H1 (cell line): ENCODE data around the gene DGUOK. TPM values are rescaled to one million over a fixed set of nuclear protein-coding genes. Genes with fewer than 3 reads are reported as not detected.

Experiments
- POLR2A ChIP-seq, 2 experiments: IDR thresholded peaks; 1 replicate in 1 of 2; 2 replicates in 1 of 2; pipeline ENCODE4 v1.6.1; 2011; ENCODE audit warnings: low read depth in 2 of 2, low read length in 2 of 2, mild to moderate bottlenecking in 2 of 2; ENCODE audit errors: control extremely low read depth in 1 of 2
- SIN3A ChIP-seq, 2 experiments: IDR thresholded peaks in 1 of 2; conservative IDR thresholded peaks in 1 of 2; 2 replicates each; pipeline ENCODE4 v1.6.1; 2011 to 2012; ENCODE audit warnings: low read length in 2 of 2, improper control_type of control experiment in 1 of 2, low read depth in 1 of 2, mild to moderate bottlenecking in 1 of 2
- SP2 ChIP-seq: IDR thresholded peaks from 2 replicates; pipeline ENCODE4 v1.6.1; 2012; ENCODE audit warnings: mild to moderate bottlenecking, low read length, inconsistent platforms
- TAF7 ChIP-seq: optimal IDR thresholded peaks from 2 replicates; pipeline ENCODE3; 2011; ENCODE audit warnings: low read depth, mild to moderate bottlenecking, inconsistent platforms, low read length, moderate library complexity, borderline replicate concordance
- polyA plus RNA-seq, 7 experiments: library from polyadenylated mRNA; depleted of rRNA in 3 of 7; stranded (reverse) in 5 of 7; unstranded in 2 of 7; fragments of >200 nt in 5 of 7; fragments of 200-250 nt in 2 of 7; gene quantifications; 1 replicate in 5 of 7; 2 replicates in 1 of 7; 4 replicates in 1 of 7; pipeline versions ENCODE4 v1.2.1 to v1.2.3, GENCODE V29; 2011 to 2013; ENCODE audit warnings: missing spikeins in 2 of 7, mixed read lengths in 2 of 7
- total RNA-seq: library from RNA; stranded (reverse); fragmentation: NEBNext Ultra II Directional; extraction: Animal tissue kit (Norgen Biotek cat#: 25700); gene quantifications from 2 replicates; pipeline ENCODE4 v1.2.1, GENCODE V29; 2021

The DGUOK gene
- total and polyA plus RNA-seq, 2 of the 8 experiments (the other 6 are each of a cell fraction or from before 2014, with no cell fraction given): 110 to 168 TPM

- TF ChIP-seq SP2 (no peak), TAF7 (peak; percentile 77), POLR2A (IDR thresholded peaks at IDR 0.05; ENCODE audit: control extremely low read depth in 1 of 2, low read depth in 2 of 2, low read length in 2 of 2) (peak; percentile 86 to 97), SIN3A (conservative IDR thresholded peaks at IDR 0.05 in 1 of 2, IDR thresholded peaks at IDR 0.05 in 1 of 2; ENCODE audit: low read depth in 1 of 2, low read length in 2 of 2) (peak in 1 of 2 experiments; percentile 84; a peak in 2 of 4 replicates)
Observed at GRCh38 chr2:73926493-73927327, at the start of gene DGUOK (continued).
